SJCRH30 (cell line): Measurements from ENCODE around the gene MRPL47. TPM values are rescaled to one million over a fixed set of nuclear protein-coding genes. Genes with fewer than 3 reads are reported as not detected.

Source experiments
- DNase-seq, 2 experiments: peaks; one replicate each; pipeline ENCODE4 v3.0.0-alpha.2; 2015 to 2020
- H3K27ac ChIP-seq: fragments of 250-450 bp; sonication (Bioruptor Pico); 2 replicates; pipeline ENCODE4 v1.5.1; 2020; ENCODE audit warnings: mild to moderate bottlenecking, moderate library complexity
- H3K27me3 ChIP-seq: fragments of 250-450 bp; sonication (Bioruptor Pico); 2 replicates; pipeline ENCODE4 v1.5.1; 2020; ENCODE audit warnings: mild to moderate bottlenecking, moderate library complexity
- H3K36me3 ChIP-seq: fragments of 250-450 bp; sonication (Bioruptor Pico); 2 replicates; pipeline ENCODE4 v1.5.1; 2020; ENCODE audit warnings: mild to moderate bottlenecking, moderate library complexity
- H3K4me1 ChIP-seq: fragments of 250-450 bp; sonication (Bioruptor Pico); 2 replicates; pipeline ENCODE4 v1.5.1; 2020; ENCODE audit warnings: mild to moderate bottlenecking, moderate library complexity
- H3K4me3 ChIP-seq: fragments of 250-450 bp; sonication (Bioruptor Pico); 2 replicates; pipeline ENCODE4 v1.5.1; 2020; ENCODE audit warnings: mild to moderate bottlenecking, moderate library complexity
- H3K9me3 ChIP-seq: fragments of 250-450 bp; sonication (Bioruptor Pico); replicated peaks from 2 replicates; pipeline ENCODE4 v1.5.1; 2020; ENCODE audit warnings: mild to moderate bottlenecking, moderate library complexity
- total RNA-seq: library from RNA; depleted of rRNA; stranded (reverse); fragments of >200 nt; shearing (Covaris generic); gene quantifications from 2 replicates; pipeline ENCODE4 v1.2.3, GENCODE V29; 2014; rRNA removed

Gene MRPL47
- total RNA-seq, 1 experiment from 2014 or later, result 58.2 TPM

- Histone ChIP-seq H3K9me3 (no peaks in the 10 kb centered on the region), H3K27ac (no peak overlapping the region), H3K36me3 (no peaks in the 10 kb centered on the region), H3K4me3 (no peak overlapping the region), H3K27me3 (no peaks in the 10 kb centered on the region), H3K4me1 (no peaks in the 10 kb centered on the region)
- peak; percentile 54 to 77 for DNase-seq
Observed at GRCh38 chr3:179558742-179559364, 45.6 kb downstream of the MRPL47 start.

GRCh38 chr3:179551349-179552105 lies 52.9 kb downstream of the MRPL47 start:
- Histone ChIP-seq H3K27ac (no peak overlapping the region), H3K27me3 (no peaks in the 10 kb centered on the region), H3K36me3 (no peaks in the 10 kb centered on the region), H3K4me3 (no peak overlapping the region), H3K4me1 (0 out of 2 replicates have a peak, but pooled peaks cover 3% of the 10 kb centered on the region), H3K9me3 (no peaks in the 10 kb centered on the region)
- peak; percentile 12 to 32 for DNase-seq

GRCh38 chr3:179546814-179547241 lies 57.6 kb downstream of the MRPL47 start:
- Histone ChIP-seq H3K27me3 (no peaks in the 10 kb centered on the region), H3K9me3 (no peaks in the 10 kb centered on the region), H3K27ac (no peak overlapping the region), H3K4me1 (0 out of 2 replicates have a peak, but pooled peaks cover 3% of the 10 kb centered on the region), H3K36me3 (no peaks in the 10 kb centered on the region), H3K4me3 (no peak overlapping the region)
- DNase-seq, result no peak

- Histone ChIP-seq H3K4me1 (no peaks in the 10 kb centered on the region), H3K36me3 (no peaks in the 10 kb centered on the region), H3K27me3 (no peaks in the 10 kb centered on the region), H3K9me3 (no peaks in the 10 kb centered on the region), H3K27ac (no peak overlapping the region), H3K4me3 (no peak overlapping the region)
- no peak for DNase-seq
Observed at GRCh38 chr3:179544981-179545645, 59.3 kb downstream of the MRPL47 start.

GRCh38 chr3:179542375-179542774 lies 62.1 kb downstream of the MRPL47 start:
- Histone ChIP-seq H3K4me3 (no peak overlapping the region), H3K27me3 (no peaks in the 10 kb centered on the region), H3K9me3 (no peaks in the 10 kb centered on the region), H3K4me1 (no peaks in the 10 kb centered on the region), H3K27ac (no peak overlapping the region), H3K36me3 (no peaks in the 10 kb centered on the region)
- no peak for DNase-seq

GRCh38 chr3:179541596-179541995 lies 62.8 kb downstream of the MRPL47 start:
- H3K27ac ChIP-seq, result no peak overlapping the region
- no peak for DNase-seq
- H3K4me3 ChIP-seq, result no peak overlapping the region
- no peaks in the 10 kb centered on the region for H3K27me3 ChIP-seq
- no peaks in the 10 kb centered on the region for H3K36me3 ChIP-seq
- no peaks in the 10 kb centered on the region for H3K9me3 ChIP-seq
- no peaks in the 10 kb centered on the region for H3K4me1 ChIP-seq

GRCh38 chr3:179541094-179541493 lies 63.3 kb downstream of the MRPL47 start:
- Histone ChIP-seq H3K4me1 (no peaks in the 10 kb centered on the region), H3K9me3 (no peaks in the 10 kb centered on the region), H3K27ac (no peak overlapping the region), H3K36me3 (no peaks in the 10 kb centered on the region), H3K4me3 (no peak overlapping the region), H3K27me3 (no peaks in the 10 kb centered on the region)
- no peak for DNase-seq

Other genes starting within 250 kb of the MRPL47 start
- gene GNB4, start 153.2 kb downstream of the MRPL47 start, total RNA-seq, result 48.1 and 48.9 TPM in 2 replicates
- gene ACTL6A, start 41.7 kb downstream of the MRPL47 start, total RNA-seq, result 106 and 111 TPM in 2 replicates
- 134 and 137 TPM in 2 replicates for gene NDUFB5, start 156 bp upstream of the MRPL47 start, total RNA-seq
- 12.0 and 14.5 TPM in 2 replicates for gene USP13, start 48.4 kb upstream of the MRPL47 start, total RNA-seq